GM21360 (cell line): ENCODE data around the gene MORF4L1.
A peak's percentile ranks its signal among the peaks of the same experiment; 100 is the strongest.
"Not testable (repeated sequence)": the region's sequence is repeated elsewhere in the genome, so short reads cannot be mapped to it uniquely, and the experiment has no call there.

Source experiments
- ATAC-seq: cut with Tn5 transposase; IDR thresholded peaks from one replicate; pipeline ENCODE4 v1.9.1; 2021; ENCODE audit warnings: mild to moderate bottlenecking, moderate library complexity; ENCODE audit not compliant: unreplicated experiment

The MORF4L1 gene

DNA sequence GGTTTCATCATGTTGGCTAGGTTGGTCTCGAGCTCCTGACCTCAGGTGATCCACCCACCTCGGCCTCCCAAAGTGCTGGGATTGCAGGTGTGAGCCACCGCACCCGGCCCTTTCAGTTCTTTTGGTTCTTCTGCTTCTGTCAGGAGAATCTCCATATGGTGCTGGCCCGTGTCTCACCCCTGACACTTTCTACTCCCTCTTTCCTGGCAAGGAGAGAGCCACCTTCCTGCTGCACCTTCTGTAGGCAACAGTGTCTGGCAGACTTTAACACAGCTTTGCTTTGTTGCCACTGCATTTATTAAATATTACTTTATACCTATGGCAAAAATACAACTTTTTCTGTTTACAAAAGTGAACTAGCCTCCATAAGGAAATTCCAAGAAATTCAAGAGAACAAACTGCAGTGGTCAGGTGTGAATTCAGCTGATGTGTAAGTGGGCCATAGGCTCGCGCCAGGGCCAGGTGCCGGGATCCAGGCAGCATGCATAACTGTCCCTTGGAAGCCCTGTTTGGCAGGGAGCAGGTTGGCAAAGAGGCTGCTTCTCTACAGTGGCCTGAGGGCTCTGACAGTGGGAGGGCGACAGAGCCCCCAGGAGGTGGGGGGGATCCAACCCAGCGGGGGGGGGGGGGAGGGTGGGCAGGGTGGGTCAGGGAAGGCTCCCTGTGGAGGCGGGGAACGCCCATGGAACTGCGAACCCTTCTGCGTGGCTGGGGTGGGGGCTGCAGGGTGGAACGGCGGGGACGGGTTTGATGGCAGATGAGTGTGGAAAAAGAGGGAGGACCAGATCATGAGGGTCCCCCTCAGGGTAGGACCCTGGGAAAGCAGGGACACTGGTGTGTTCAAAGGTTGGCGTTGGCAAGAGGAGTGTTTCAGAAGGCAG lies 51.0 kb downstream of the MORF4L1 start:
- no peak for ATAC-seq

- no peak for ATAC-seq
Measured at GRCh38 chr15:78925076-78925624, 52.5 kb downstream of the MORF4L1 start.

- ATAC-seq = no peak
Measured at GRCh38 chr15:78925956-78926743, 53.5 kb downstream of the MORF4L1 start.

- no peak for ATAC-seq
Measured at GRCh38 chr15:78927077-78927790, 54.5 kb downstream of the MORF4L1 start.

DNA sequence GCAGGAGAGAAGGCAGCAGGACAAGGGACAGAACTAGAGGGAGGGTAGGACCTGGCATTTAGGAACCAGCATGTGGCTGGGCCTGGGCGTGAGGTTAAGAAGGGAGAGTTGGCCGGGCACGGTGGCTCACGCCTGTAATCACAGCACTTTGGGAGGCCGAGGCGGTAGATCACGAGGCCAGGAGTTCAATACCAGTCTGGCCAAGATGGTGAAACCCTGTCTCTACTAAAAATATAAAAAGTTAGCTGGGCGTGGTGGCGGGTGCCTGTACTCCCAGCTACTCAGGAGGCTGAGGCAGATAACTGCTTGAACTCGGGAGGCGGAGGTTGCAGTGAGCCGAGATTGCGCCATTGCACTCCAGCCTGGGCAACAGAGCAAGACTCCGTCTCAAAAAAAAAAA lies 55.5 kb downstream of the MORF4L1 start:
- ATAC-seq = not testable (repeated sequence)

DNA sequence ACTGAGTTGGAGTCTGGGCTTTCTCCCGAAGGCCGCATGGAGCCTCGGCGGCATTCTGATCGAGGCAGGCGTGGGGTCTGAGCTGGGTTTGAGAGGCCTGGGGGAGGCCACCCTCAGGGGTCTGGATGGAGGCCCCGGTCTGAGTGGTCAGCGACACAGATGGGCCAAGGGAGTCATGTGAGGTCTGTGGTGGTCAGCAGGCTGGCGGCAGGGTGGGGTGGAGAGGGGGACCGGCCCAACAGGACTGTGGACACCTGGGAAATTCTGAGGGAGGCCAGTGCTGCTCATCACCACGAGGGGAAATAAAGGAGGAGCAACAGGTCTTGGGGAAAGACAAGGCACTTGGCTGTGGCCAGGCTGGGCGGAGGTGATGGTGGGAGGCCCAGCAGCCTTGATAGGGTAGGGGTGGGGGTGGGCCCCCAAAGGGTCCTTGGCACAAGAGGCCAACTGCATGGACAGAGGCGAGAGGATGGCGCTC lies 56.0 kb downstream of the MORF4L1 start:
- ATAC-seq = no peak

GRCh38 chr15:78929536-78930264 lies 57.0 kb downstream of the MORF4L1 start:
- ATAC-seq = no peak

DNA sequence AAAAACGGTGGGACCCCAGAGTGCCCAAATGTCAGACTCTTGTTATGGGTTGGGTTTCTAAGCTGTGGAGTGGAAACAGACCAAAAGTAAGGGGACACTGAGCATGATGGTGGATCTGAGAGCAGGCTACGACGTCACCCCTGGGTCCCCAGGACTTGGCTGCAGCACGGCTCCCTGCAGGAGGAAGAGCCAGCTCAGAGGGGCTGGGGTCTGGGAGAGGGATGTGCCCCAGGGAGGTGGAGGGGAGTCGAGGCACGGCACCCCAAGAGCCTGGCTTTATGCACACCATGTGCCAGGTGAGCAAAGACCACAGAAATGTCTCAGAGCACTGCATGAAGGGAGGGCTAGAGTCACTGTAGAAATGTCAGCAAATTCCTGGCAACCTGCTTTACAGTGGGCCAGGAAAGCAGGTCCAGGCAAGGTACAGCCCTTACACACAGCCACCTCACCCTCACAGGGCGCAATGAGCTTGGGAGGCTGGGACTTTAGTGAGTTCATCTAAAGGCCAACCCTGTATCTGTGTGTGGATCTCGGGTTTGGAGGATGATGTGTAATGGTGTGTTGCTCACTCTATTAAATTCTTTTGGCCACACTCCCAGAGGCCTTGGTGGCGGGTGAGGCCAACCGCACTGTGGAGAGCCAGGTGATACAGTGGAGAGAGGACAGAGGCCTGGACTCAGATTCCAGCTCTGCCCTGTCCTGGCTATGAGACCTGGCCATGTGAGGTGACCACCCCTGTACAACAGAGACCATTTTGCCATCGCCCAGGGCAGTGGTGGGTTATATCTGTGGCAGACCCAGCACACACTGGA lies 58.1 kb downstream of the MORF4L1 start:
- ATAC-seq = no peak

GRCh38 chr15:78931439-78932257 lies 59.0 kb downstream of the MORF4L1 start:
- ATAC-seq = no peak

GRCh38 chr15:78932258-78932808 lies 59.6 kb downstream of the MORF4L1 start:
- ATAC-seq = no peak

- ATAC-seq = no peak
Measured at GRCh38 chr15:78933187-78933822, 60.6 kb downstream of the MORF4L1 start.

- no peak for ATAC-seq
Measured at GRCh38 chr15:78933823-78934654, 61.3 kb downstream of the MORF4L1 start.

GRCh38 chr15:78934655-78935023 lies 61.9 kb downstream of the MORF4L1 start:
- no peak for ATAC-seq

- ATAC-seq = no peak
Measured at GRCh38 chr15:78937132-78937739, 64.5 kb downstream of the MORF4L1 start.

DNA sequence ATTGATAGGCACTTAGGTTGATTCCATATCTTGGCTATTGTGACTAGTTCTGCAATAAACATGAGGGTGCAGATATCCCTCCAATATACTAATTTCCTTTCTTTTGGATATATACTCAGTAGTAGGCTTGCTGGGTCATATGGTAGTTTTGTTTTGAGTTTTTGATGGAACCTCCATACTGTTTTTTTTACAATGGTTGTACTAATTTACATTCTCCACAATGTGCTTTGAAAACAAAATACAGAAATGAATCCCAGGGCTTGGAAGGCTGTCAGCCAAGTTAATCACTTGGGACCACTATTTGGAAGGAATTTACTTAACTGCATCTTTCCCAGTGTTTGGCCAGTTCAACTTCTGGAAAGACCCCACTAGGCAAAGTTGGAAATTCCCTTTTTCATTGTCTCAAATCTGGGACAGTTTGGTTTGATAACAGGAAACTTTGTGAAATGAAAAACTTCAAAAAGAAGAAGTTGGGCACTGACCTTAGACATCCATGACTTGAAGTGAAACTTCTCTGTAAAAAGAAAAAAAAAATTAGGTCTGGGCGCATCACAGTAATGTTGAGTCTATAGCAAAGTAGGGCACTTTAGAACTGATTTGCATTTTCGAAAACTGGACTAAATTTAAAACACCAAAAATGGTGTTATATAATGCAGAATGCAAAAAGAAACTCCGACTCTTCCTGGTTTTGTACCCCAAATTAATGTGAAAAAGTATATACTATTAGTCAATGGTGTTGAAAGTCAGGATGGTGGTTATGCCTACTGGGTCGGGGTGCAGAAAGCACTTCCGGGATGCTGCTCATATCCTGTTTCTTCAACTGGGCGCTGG lies 66.2 kb downstream of the MORF4L1 start:
- peak; percentile 50 for ATAC-seq

GRCh38 chr15:78942741-78943140 lies 70.1 kb downstream of the MORF4L1 start:
- no peak for ATAC-seq
